Testis (tissue), 2 donors: ENCODE measurements around the gene AK9.

Experiments
- POLR2A ChIP-seq: fragments of 450-650 bp; IDR thresholded peaks from one replicate; pipeline ENCODE4 v1.6.1; 2017; ENCODE audit warnings: antibody characterized with exemption, mild to moderate bottlenecking, moderate library complexity
- TF ChIP-seq, protein P1 (sequence below), 3 experiments: fragments of 450-650 bp in 2 of 3; fragments of 200-600 bp in 1 of 3; sonication (generic) in 1 of 3; IDR thresholded peaks; one replicate each; pipeline ENCODE4 v1.5.1; 2016 to 2019; ENCODE audit warnings: antibody characterized with exemption in 3 of 3, mild to moderate bottlenecking in 2 of 3, moderate library complexity in 1 of 3

DNA sequence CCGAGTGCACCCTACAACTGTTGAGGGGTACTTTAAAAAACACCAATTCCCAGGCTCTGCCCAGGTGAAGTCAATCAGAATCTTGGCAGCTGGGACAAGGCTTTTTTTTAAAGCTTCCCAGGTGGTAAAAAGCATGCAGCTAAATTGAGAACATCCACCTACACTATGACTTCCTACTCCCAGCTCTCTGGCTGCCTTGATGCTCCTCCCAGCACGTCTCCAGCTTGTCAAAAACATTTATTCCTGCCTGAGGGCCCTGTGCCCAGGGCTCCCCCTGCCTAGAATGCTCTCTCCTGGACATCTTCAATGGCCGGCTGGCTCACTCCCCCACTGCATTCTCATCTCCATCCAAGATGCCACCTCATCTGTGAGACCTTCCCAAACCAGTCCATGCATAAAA, 217.9 kb downstream of the AK9 start:
- TF ChIP-seq, protein P1, sequence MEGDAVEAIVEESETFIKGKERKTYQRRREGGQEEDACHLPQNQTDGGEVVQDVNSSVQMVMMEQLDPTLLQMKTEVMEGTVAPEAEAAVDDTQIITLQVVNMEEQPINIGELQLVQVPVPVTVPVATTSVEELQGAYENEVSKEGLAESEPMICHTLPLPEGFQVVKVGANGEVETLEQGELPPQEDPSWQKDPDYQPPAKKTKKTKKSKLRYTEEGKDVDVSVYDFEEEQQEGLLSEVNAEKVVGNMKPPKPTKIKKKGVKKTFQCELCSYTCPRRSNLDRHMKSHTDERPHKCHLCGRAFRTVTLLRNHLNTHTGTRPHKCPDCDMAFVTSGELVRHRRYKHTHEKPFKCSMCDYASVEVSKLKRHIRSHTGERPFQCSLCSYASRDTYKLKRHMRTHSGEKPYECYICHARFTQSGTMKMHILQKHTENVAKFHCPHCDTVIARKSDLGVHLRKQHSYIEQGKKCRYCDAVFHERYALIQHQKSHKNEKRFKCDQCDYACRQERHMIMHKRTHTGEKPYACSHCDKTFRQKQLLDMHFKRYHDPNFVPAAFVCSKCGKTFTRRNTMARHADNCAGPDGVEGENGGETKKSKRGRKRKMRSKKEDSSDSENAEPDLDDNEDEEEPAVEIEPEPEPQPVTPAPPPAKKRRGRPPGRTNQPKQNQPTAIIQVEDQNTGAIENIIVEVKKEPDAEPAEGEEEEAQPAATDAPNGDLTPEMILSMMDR (IDR thresholded peaks at IDR 0.05) = no peak
- no peak for TF ChIP-seq POLR2A
